ENCODE measurements around the gene AGBL3. TPM values are rescaled to one million over a fixed set of nuclear protein-coding genes. Genes with fewer than 3 reads are reported as not detected.

The AGBL3 gene
- total RNA-seq, 1 donor from 2014 or later: 4.2 TPM

DNA sequence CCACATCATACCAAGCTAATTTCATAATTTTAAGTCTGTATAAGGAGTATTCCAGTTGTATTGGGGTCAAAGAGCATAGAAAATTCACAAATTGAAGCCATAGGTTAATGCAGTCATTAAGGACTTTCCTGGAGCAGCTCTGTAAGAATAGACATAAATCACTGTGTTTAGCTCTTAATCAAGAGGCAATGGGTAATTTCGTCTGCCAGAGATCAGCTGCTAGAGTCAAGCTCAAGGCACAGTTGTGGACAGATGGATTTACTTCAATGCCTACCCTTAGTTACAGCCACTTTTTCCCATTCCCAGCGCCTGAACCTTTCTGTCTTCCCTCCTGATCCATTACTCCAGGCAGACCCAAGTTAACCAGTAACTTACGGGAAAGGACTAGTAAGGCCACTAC, 40.6 kb upstream of the AGBL3 start:
- H3K36me3 ChIP-seq (ENCODE audit: control insufficient read depth in 3 of 3, insufficient read depth in 3 of 3, low read length in 3 of 3): peaks cover under 1 to 29% (median 10%) of the 10 kb centered on the region in 3 donors
- no peaks in the 10 kb centered on the region for H3K27me3 ChIP-seq (ENCODE audit: control insufficient read depth in 3 of 3, insufficient read depth in 3 of 3, low read length in 3 of 3)
- H3K4me3 ChIP-seq (ENCODE audit: low read length in 3 of 3): no peak overlapping the region
- no peak overlapping the region for H3K27ac ChIP-seq (ENCODE audit: low read depth, low read length)
- no peak overlapping the region for H3K9ac ChIP-seq (ENCODE audit: low read depth in 1 of 3, low read length in 3 of 3)
- H3K9me3 ChIP-seq (ENCODE audit: control insufficient read depth in 3 of 3, low read length in 3 of 3): no peaks in the 10 kb centered on the region
- H3K4me1 ChIP-seq (ENCODE audit: control insufficient read depth in 3 of 3, insufficient read depth in 3 of 3, low read length in 3 of 3): no peaks in the 10 kb centered on the region

DNA sequence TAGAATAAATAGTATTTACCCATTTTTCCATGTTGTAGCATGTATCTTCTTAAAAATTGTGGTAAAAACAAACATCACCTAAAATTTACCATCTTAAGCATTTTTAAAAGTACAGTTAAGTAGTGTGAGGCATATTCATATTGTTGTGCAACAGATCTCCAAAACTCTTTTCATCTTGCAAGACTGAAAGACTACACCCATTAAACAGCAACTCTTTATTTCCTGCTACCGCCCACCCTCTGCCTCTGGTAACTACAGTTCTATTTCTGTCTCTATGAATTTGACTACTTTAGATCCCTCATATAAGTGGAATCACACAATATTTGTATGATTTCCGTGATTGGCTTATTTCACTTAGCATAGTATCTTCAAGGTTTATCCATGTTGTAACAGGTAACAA, 40.0 kb upstream of the AGBL3 start:
- H3K36me3 ChIP-seq (ENCODE audit: control insufficient read depth in 3 of 3, insufficient read depth in 3 of 3, low read length in 3 of 3): peaks cover 4 to 33% (median 10%) of the 10 kb centered on the region in 3 donors
- H3K9ac ChIP-seq (ENCODE audit: low read depth in 1 of 3, low read length in 3 of 3): no peak overlapping the region

DNA sequence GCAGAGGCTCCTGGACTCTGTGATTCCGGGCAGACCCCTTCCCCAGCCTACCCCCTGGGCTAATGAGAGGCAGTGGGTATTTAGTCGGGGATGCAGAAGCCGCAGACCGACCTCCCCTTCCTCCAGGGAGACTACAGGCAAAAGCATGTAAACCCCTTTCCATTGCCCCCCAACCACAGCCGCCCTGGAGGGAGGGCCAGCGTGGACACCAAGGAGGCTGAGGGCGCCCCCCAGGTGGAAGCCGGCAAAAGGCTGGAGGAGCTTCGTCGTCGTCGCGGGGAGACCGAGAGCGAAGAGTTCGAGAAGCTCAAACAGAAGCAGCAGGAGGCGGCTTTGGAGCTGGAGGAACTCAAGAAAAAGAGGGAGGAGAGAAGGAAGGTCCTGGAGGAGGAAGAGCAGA, 39.0 kb upstream of the AGBL3 start:
- no peak overlapping the region for H3K9ac ChIP-seq (ENCODE audit: low read depth in 1 of 3, low read length in 3 of 3)
- no peaks in the 10 kb centered on the region for H3K4me1 ChIP-seq (ENCODE audit: control insufficient read depth in 3 of 3, insufficient read depth in 3 of 3, low read length in 3 of 3)
- H3K36me3 ChIP-seq (ENCODE audit: control insufficient read depth in 3 of 3, insufficient read depth in 3 of 3, low read length in 3 of 3): peaks cover 4 to 35% (median 8%) of the 10 kb centered on the region in 3 donors
- no peak overlapping the region for H3K27ac ChIP-seq (ENCODE audit: low read depth, low read length)
- H3K4me3 ChIP-seq (ENCODE audit: low read length in 3 of 3): no peak overlapping the region
- no peaks in the 10 kb centered on the region for H3K9me3 ChIP-seq (ENCODE audit: control insufficient read depth in 3 of 3, low read length in 3 of 3)
- no peaks in the 10 kb centered on the region for H3K27me3 ChIP-seq (ENCODE audit: control insufficient read depth in 3 of 3, insufficient read depth in 3 of 3, low read length in 3 of 3)

More for the DNA sequence above, 40.0 kb upstream of the AGBL3 start:
- Histone ChIP-seq H3K27ac (ENCODE audit: low read depth, low read length) (no peak overlapping the region), H3K27me3 (ENCODE audit: control insufficient read depth in 3 of 3, insufficient read depth in 3 of 3, low read length in 3 of 3) (no peaks in the 10 kb centered on the region), H3K4me3 (ENCODE audit: low read length in 3 of 3) (no peak overlapping the region), H3K9me3 (ENCODE audit: control insufficient read depth in 3 of 3, low read length in 3 of 3) (no peaks in the 10 kb centered on the region), H3K4me1 (ENCODE audit: control insufficient read depth in 3 of 3, insufficient read depth in 3 of 3, low read length in 3 of 3) (no peaks in the 10 kb centered on the region)

DNA sequence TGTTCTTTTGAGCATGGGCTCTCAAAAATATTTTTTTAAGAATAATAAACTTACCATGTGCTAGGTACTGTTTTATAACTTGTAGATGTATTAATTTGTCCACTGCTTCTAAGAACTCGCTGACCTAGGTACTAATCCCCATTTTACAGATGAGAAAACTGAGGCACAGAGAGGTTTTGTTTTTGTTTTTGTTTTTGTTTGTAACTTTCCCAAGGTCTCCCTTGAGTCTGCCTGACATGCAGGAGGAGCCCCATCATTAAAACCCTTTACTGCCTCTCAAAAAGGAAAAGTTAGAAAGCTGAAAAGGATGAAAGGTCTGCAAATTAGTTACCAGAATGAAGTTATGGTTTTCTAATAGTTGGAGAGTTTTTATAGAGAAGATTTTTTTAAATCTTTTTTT, 38.5 kb upstream of the AGBL3 start:
- H3K9ac ChIP-seq (ENCODE audit: low read depth in 1 of 3, low read length in 3 of 3): no peak overlapping the region
- no peak overlapping the region for H3K27ac ChIP-seq (ENCODE audit: low read depth, low read length)
- no peaks in the 10 kb centered on the region for H3K4me1 ChIP-seq (ENCODE audit: control insufficient read depth in 3 of 3, insufficient read depth in 3 of 3, low read length in 3 of 3)
- H3K27me3 ChIP-seq (ENCODE audit: control insufficient read depth in 3 of 3, insufficient read depth in 3 of 3, low read length in 3 of 3): no peaks in the 10 kb centered on the region
- H3K9me3 ChIP-seq (ENCODE audit: control insufficient read depth in 3 of 3, low read length in 3 of 3): no peaks in the 10 kb centered on the region
- peaks cover 4 to 35% (median 8%) of the 10 kb centered on the region in 3 donors for H3K36me3 ChIP-seq (ENCODE audit: control insufficient read depth in 3 of 3, insufficient read depth in 3 of 3, low read length in 3 of 3)
- no peak overlapping the region for H3K4me3 ChIP-seq (ENCODE audit: low read length in 3 of 3)

DNA sequence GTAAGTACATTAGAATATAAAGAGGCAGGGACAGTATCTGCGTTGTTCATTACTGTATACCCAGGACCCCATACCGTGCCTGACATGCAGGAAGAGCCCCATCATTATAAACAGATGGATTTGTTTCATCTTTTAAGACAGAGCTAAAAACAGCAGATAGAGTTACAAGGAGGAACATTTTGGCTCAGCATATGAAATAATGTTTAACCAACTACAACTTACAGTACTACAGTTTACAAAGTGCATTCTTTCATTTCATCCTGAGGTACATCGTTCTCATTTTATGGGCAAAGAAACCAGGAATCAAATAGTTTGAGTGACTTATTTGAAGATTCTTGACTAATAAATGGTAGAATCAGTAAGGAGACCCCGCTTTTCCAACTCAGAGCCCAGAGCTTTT, 38.1 kb upstream of the AGBL3 start:
- Histone ChIP-seq H3K9me3 (ENCODE audit: control insufficient read depth in 3 of 3, low read length in 3 of 3) (no peaks in the 10 kb centered on the region), H3K27ac (ENCODE audit: low read depth, low read length) (no peak overlapping the region), H3K4me3 (ENCODE audit: low read length in 3 of 3) (no peak overlapping the region), H3K27me3 (ENCODE audit: control insufficient read depth in 3 of 3, insufficient read depth in 3 of 3, low read length in 3 of 3) (no peaks in the 10 kb centered on the region), H3K9ac (ENCODE audit: low read depth in 1 of 3, low read length in 3 of 3) (no peak overlapping the region), H3K4me1 (ENCODE audit: control insufficient read depth in 3 of 3, insufficient read depth in 3 of 3, low read length in 3 of 3) (no peaks in the 10 kb centered on the region), H3K36me3 (ENCODE audit: control insufficient read depth in 3 of 3, insufficient read depth in 3 of 3, low read length in 3 of 3) (peaks cover 4 to 37% (median 8%) of the 10 kb centered on the region in 3 donors)

DNA sequence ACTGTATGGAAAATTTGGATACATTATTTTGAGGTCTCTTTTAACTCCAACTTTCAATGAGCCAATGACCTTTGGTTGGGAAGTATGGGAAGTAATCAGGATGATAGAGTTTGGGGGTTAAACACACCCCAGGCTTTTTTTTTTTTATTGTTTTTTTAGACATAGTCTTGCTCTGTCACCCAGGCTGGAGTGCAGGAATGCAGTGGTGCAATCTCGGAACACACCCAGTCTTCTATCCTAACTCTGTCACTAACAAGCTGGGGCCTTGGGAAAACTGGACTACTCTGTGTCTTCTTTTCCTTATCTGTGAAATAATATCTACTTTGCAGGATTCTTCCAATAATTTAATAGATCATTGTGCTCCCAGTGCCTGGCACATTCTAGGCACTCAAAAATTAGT, 37.6 kb upstream of the AGBL3 start:
- Histone ChIP-seq H3K9ac (ENCODE audit: low read depth in 1 of 3, low read length in 3 of 3) (no peak overlapping the region), H3K27me3 (ENCODE audit: control insufficient read depth in 3 of 3, insufficient read depth in 3 of 3, low read length in 3 of 3) (no peaks in the 10 kb centered on the region), H3K27ac (ENCODE audit: low read depth, low read length) (no peak overlapping the region), H3K4me1 (ENCODE audit: control insufficient read depth in 3 of 3, insufficient read depth in 3 of 3, low read length in 3 of 3) (no peaks in the 10 kb centered on the region), H3K36me3 (ENCODE audit: control insufficient read depth in 3 of 3, insufficient read depth in 3 of 3, low read length in 3 of 3) (peaks cover 4 to 39% (median 8%) of the 10 kb centered on the region in 3 donors), H3K4me3 (ENCODE audit: low read length in 3 of 3) (no peak overlapping the region), H3K9me3 (ENCODE audit: control insufficient read depth in 3 of 3, low read length in 3 of 3) (no peaks in the 10 kb centered on the region)

DNA sequence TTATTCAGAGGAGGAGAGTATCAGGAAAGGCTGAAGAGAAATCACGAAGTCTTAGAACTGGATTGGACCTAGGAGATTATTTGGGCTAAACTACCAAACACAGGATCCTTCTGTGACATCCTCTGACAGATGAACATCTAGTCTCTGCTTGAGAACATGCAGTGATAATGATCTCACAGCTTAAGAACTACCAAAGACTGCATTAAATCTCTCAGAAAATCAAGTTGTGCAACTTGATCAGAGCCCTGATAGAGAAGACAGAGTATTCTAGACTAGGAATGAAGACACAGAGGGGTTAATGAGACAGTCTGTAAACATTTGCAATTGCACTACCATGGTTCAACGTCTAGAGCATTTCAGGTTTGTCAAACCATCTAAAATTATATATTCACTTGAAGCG, 37.1 kb upstream of the AGBL3 start:
- H3K27ac ChIP-seq (ENCODE audit: low read depth, low read length): no peak overlapping the region
- H3K4me3 ChIP-seq (ENCODE audit: low read length in 3 of 3): no peak overlapping the region
- peaks cover 4 to 39% (median 8%) of the 10 kb centered on the region in 3 donors for H3K36me3 ChIP-seq (ENCODE audit: control insufficient read depth in 3 of 3, insufficient read depth in 3 of 3, low read length in 3 of 3)
- no peak overlapping the region for H3K9ac ChIP-seq (ENCODE audit: low read depth in 1 of 3, low read length in 3 of 3)
- no peaks in the 10 kb centered on the region for H3K4me1 ChIP-seq (ENCODE audit: control insufficient read depth in 3 of 3, insufficient read depth in 3 of 3, low read length in 3 of 3)
- no peaks in the 10 kb centered on the region for H3K27me3 ChIP-seq (ENCODE audit: control insufficient read depth in 3 of 3, insufficient read depth in 3 of 3, low read length in 3 of 3)
- no peaks in the 10 kb centered on the region for H3K9me3 ChIP-seq (ENCODE audit: control insufficient read depth in 3 of 3, low read length in 3 of 3)

DNA sequence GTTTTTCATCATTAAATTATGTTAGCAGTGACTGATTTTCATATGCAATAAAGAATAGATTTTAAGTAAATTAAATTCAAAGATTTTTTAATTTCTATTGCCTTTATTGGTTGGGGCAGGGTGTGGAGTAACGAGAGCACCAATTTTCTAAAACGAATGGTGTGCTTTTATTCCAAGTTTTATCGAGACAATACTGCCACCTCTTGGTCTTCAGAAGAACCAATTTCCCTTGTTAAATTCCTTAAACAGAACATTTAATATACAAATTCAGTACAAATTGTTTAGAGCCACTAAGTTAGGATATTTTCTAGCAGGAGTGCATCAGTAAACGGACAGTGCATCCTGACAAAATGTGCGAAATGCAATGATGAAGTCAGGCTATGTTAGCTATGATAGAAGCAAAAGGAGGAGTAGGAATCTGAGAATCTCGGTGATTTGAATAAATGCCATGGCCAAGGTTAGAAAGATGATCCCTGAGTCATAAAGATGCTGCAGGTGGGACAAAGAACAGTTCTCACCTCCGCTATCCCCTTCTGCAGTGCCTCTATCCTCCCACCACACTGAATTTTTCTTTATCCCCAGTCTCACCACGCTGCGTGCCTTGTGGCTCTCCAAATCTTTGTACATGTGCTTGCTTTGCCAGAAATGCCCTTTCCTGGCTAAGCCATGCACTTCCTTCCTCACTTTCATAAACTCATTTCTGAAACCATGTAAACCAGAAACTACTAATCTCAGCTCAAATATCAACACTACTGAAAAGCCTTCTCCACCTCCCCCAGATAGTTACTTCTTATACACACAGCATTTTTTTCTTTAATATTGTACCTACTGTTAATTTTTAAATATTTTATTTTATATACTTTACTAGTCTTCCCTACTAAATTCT, 31.9 kb upstream of the AGBL3 start:
- H3K27ac ChIP-seq (ENCODE audit: low read depth, low read length): no peak overlapping the region
- peaks cover 4 to 34% (median 7%) of the 10 kb centered on the region in 3 donors for H3K36me3 ChIP-seq (ENCODE audit: control insufficient read depth in 3 of 3, insufficient read depth in 3 of 3, low read length in 3 of 3)
- no peaks in the 10 kb centered on the region for H3K27me3 ChIP-seq (ENCODE audit: control insufficient read depth in 3 of 3, insufficient read depth in 3 of 3, low read length in 3 of 3)
- H3K4me3 ChIP-seq (ENCODE audit: low read length in 3 of 3): no peak overlapping the region
- no peaks in the 10 kb centered on the region for H3K4me1 ChIP-seq (ENCODE audit: control insufficient read depth in 3 of 3, insufficient read depth in 3 of 3, low read length in 3 of 3)
- no peaks in the 10 kb centered on the region for H3K9me3 ChIP-seq (ENCODE audit: control insufficient read depth in 3 of 3, low read length in 3 of 3)
- no peak overlapping the region for H3K9ac ChIP-seq (ENCODE audit: low read depth in 1 of 3, low read length in 3 of 3)

DNA sequence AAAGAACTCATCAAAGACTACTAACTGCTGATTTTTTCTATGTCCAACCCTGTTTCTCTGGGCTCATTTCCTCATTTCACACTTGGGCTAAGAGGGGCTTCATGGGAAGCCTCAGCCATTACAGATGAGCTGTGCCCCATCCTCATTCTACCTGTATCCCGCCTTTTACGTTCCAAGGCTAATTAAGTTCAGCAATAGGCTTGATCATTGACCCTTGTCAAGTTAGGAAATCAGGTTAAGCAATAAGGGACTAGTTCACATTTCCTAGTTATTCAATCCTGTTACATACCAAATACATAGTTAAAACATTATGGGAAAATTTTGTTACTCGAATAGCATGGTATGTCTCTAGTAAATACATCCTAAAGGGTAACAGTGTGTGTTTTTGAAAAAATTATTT, 29.3 kb upstream of the AGBL3 start:
- no peaks in the 10 kb centered on the region for H3K27me3 ChIP-seq (ENCODE audit: control insufficient read depth in 3 of 3, insufficient read depth in 3 of 3, low read length in 3 of 3)
- H3K9ac ChIP-seq (ENCODE audit: low read depth in 1 of 3, low read length in 3 of 3): no peak overlapping the region
- H3K27ac ChIP-seq (ENCODE audit: low read depth, low read length): no peak overlapping the region
- no peak overlapping the region for H3K4me3 ChIP-seq (ENCODE audit: low read length in 3 of 3)
- H3K36me3 ChIP-seq (ENCODE audit: control insufficient read depth in 3 of 3, insufficient read depth in 3 of 3, low read length in 3 of 3): peaks cover 0 to 27% (median 2%) of the 10 kb centered on the region in 3 donors
- no peaks in the 10 kb centered on the region for H3K9me3 ChIP-seq (ENCODE audit: control insufficient read depth in 3 of 3, low read length in 3 of 3)
- H3K4me1 ChIP-seq (ENCODE audit: control insufficient read depth in 3 of 3, insufficient read depth in 3 of 3, low read length in 3 of 3): no peaks in the 10 kb centered on the region

DNA sequence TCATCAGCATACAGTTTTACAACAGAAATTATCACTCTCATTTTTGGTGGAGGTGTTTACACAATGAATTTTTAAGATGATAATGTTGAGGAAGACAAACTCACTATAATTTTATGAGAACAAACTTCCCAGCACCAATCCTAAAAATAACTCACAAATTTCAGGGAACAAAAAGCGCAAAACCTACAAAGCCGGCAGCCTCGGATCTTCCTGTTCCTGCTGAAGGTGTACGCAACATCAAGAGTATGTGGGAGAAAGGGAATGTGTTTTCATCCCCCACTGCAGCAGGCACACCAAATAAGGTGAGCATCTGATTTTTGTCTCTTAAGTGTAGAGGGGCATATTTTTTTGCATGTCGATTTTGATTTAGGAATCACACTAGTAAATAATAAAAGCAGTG, 26.5 kb upstream of the AGBL3 start:
- no peaks in the 10 kb centered on the region for H3K4me1 ChIP-seq (ENCODE audit: control insufficient read depth in 3 of 3, insufficient read depth in 3 of 3, low read length in 3 of 3)
- no peak overlapping the region for H3K27ac ChIP-seq (ENCODE audit: low read depth, low read length)
- H3K9ac ChIP-seq (ENCODE audit: low read depth in 1 of 3, low read length in 3 of 3): no peak overlapping the region
- H3K4me3 ChIP-seq (ENCODE audit: low read length in 3 of 3): no peak overlapping the region
- no peaks in the 10 kb centered on the region for H3K9me3 ChIP-seq (ENCODE audit: control insufficient read depth in 3 of 3, low read length in 3 of 3)
- H3K27me3 ChIP-seq (ENCODE audit: control insufficient read depth in 3 of 3, insufficient read depth in 3 of 3, low read length in 3 of 3): no peaks in the 10 kb centered on the region
- H3K36me3 ChIP-seq (ENCODE audit: control insufficient read depth in 3 of 3, insufficient read depth in 3 of 3, low read length in 3 of 3): peaks cover 0 to 23% (median 2%) of the 10 kb centered on the region in 3 donors
